Right lobe of liver (tissue), 6 donors: Measurements from ENCODE around the gene CPB2. TPM values are rescaled to one million over a fixed set of nuclear protein-coding genes. Genes with fewer than 3 reads are reported as not detected.

ENCODE experiments used
- ATAC-seq, 4 donors: fragments of 200-7000 bp; cut with Tn5 transposase; one replicate each; pipeline ENCODE4 v1.9.1; 2020; ENCODE audit warnings: mild to moderate bottlenecking in 4 of 4, moderate library complexity in 4 of 4
- DNase-seq, 3 donors: peaks; one replicate each; pipeline ENCODE4 v3.0.0-alpha.2; 2020
- H3K27ac ChIP-seq, 3 donors: fragments of 200-600 bp; one replicate each; pipeline ENCODE4 v1.8.0; 2022
- H3K27me3 ChIP-seq, 2 donors: fragments of 200-600 bp; one replicate each; pipeline ENCODE4 v1.8.0; 2022
- H3K36me3 ChIP-seq, 4 donors: fragments of 200-600 bp; sonication (generic) in 1 of 4; one replicate each; pipeline versions ENCODE4 v1.5.1 to v1.8.0; 2017 to 2022; ENCODE audit warnings: control low read depth in 1 of 4
- H3K4me1 ChIP-seq, 4 donors: fragments of 200-600 bp; sonication (generic) in 1 of 4; one replicate each; pipeline versions ENCODE4 v1.5.1 to v1.8.0; 2017 to 2022; ENCODE audit warnings: control low read depth in 1 of 4
- H3K4me3 ChIP-seq, 3 donors: fragments of 200-600 bp; one replicate each; pipeline ENCODE4 v1.8.0; 2022
- H3K9me3 ChIP-seq, 4 donors: fragments of 200-600 bp; sonication (generic) in 1 of 4; one replicate each; pipeline versions ENCODE4 v1.5.1 to v1.8.0; 2017 to 2022; ENCODE audit warnings: control low read depth in 1 of 4
- CTCF ChIP-seq, 4 donors: fragments of 200-600 bp in 3 of 4; fragments of 450-650 bp in 1 of 4; IDR thresholded peaks; one replicate each; pipeline versions ENCODE4 v1.5.1 to v1.8.0; 2016 to 2022; ENCODE audit warnings: antibody characterized with exemption in 4 of 4, mild to moderate bottlenecking in 2 of 4
- POLR2A ChIP-seq: fragments of 450-650 bp; IDR thresholded peaks from one replicate; pipeline ENCODE4 v1.6.1; 2017; ENCODE audit warnings: antibody characterized with exemption, mild to moderate bottlenecking
- WGBS: methylation state at CpG from one replicate; pipeline ENCODE4 v1.1.6; 2018; ENCODE audit warnings: low coverage, low lambda C conversion rate; ENCODE audit not compliant: insufficient coverage; ENCODE audit errors: missing lambda C conversion rate; 5-methylcytosine and 5-hydroxymethylcytosine counted together
- intact Hi-C, 2 donors: fragments of 100-400 bp; cut with DNase I; formaldehyde crosslinking; loops; one replicate each; pipeline versions ENCODE4 v1.11.2 to v1.14.1; 2022
- total RNA-seq, 6 experiments: library from RNA; depleted of rRNA in 2 of 6; stranded (reverse); fragments of >200 nt in 2 of 6; fragmentation: NEBNext Ultra II Directional in 3 of 6; extraction: Animal tissue kit (Norgen Biotek cat#: 25700) in 3 of 6; gene quantifications; one replicate each; pipeline versions ENCODE4 v1.1.0 to v1.2.4, GENCODE V29; 2016 to 2023
- donor health status: DM: no; HTN: yes; CAD: no.
- donor health status: DM: no; HTN: no; CAD: no.
- donor health status: DM: no; HTN: no; CAD: no.
- donor health status: DM: no; HTN: yes; CAD: no.
- donor health status: DM: no; HTN: yes; CAD: no.

Gene CPB2
- total RNA-seq, 6 experiments from 2014 or later: 342 to 693 (median 554) TPM

GRCh38 chr13:46045424-46045823, 59.4 kb downstream of the CPB2 start:
- no peaks in the 10 kb centered on the region for H3K9me3 ChIP-seq
- ATAC-seq: no peak
- 74% methylated on average over 2 of the region's 2 CpGs for WGBS

GRCh38 chr13:46043647-46044046, 61.2 kb downstream of the CPB2 start:
- no peak for ATAC-seq
- no peak for DNase-seq
- Histone ChIP-seq H3K27ac (no peak overlapping the region), H3K4me1 (no peaks in the 10 kb centered on the region), H3K27me3 (no peaks in the 10 kb centered on the region), H3K36me3 (peaks cover 0 to 30% (median 9%) of the 10 kb centered on the region in 4 donors), H3K9me3 (no peaks in the 10 kb centered on the region), H3K4me3 (no peak overlapping the region)
- intact Hi-C loops: no loop called here
- TF ChIP-seq POLR2A: no peak
- TF ChIP-seq CTCF (IDR thresholded peaks at IDR 0.05): no peak
- 96% methylated on average over 5 of the region's 5 CpGs for WGBS

More at GRCh38 chr13:46045424-46045823, 59.4 kb downstream of the CPB2 start:
- no peaks in the 10 kb centered on the region for H3K4me1 ChIP-seq
- DNase-seq: no peak
- intact Hi-C loops: no loop called here
- H3K36me3 ChIP-seq: peaks cover 0 to 23% (median 9%) of the 10 kb centered on the region in 4 donors
- no peaks in the 10 kb centered on the region for H3K27me3 ChIP-seq
- H3K4me3 ChIP-seq: no peak overlapping the region
- H3K27ac ChIP-seq: no peak overlapping the region
- TF ChIP-seq CTCF (IDR thresholded peaks at IDR 0.05): no peak
- TF ChIP-seq POLR2A: no peak

DNA sequence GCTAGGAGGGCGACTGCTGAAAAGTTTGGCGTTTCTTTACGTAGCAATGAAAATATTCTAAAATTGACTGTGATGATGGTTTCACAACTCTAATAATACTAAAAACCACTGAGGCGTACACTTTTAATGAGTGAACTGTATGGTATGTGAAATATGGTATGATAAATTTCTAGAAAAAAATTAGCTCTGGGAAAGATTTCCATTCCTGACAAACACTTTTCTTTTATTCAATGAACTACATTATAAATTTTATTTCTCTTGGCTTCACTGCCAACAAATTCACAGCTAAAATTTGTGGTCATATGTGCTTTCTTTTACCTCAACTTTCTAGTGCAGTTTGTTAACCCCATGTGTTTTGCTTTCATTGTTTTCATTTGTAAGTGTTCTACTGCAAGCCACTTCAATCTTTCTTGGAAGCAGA, 63.4 kb downstream of the CPB2 start:
- Histone ChIP-seq H3K9me3 (no peaks in the 10 kb centered on the region), H3K36me3 (peaks cover 0 to 47% (median 15%) of the 10 kb centered on the region in 4 donors), H3K27ac (no peak overlapping the region), H3K27me3 (no peaks in the 10 kb centered on the region), H3K4me1 (no peaks in the 10 kb centered on the region), H3K4me3 (no peak overlapping the region)
- TF ChIP-seq POLR2A (no peak), CTCF (IDR thresholded peaks at IDR 0.05) (no peak)
- DNase-seq: no peak
- intact Hi-C loops: no loop called here
- no peak for ATAC-seq
- 89% methylated on average over 4 of the region's 4 CpGs for WGBS

- Histone ChIP-seq H3K27me3 (no peaks in the 10 kb centered on the region), H3K4me1 (no peaks in the 10 kb centered on the region), H3K9me3 (no peaks in the 10 kb centered on the region), H3K4me3 (no peak overlapping the region), H3K36me3 (peaks cover 0 to 47% (median 15%) of the 10 kb centered on the region in 4 donors), H3K27ac (no peak overlapping the region)
- ATAC-seq (no peak), DNase-seq (no peak)
- WGBS: 73% methylated on average over 2 of the region's 2 CpGs
- no peak for TF ChIP-seq POLR2A
- TF ChIP-seq CTCF (IDR thresholded peaks at IDR 0.05): no peak
- intact Hi-C loops: no loop called here
Measured at GRCh38 chr13:46040763-46041162, 64.1 kb downstream of the CPB2 start.
